ENCODE results near the gene PPOX.

Gene PPOX

GRCh38 chr1:161198897-161199431 is 32.7 kb downstream of the PPOX start, which contains the start of gene ADAMTS4:
TSS of gene ADAMTS4 (minus strand) at chr1:161199054. CDS start at chr1:161198627, 427 bp downstream.
- DNase-seq = peak; percentile 97

GRCh38 chr1:161199506-161200139 is 33.4 kb downstream of the PPOX start:
- peak; percentile 28 for DNase-seq

- DNase-seq = no peak
These were observed 34.3 kb downstream of the PPOX start for GRCh38 chr1:161200421-161200991.

GRCh38 chr1:161200992-161201835 is 35.0 kb downstream of the PPOX start:
- DNase-seq = peak; percentile 28

- DNase-seq = peak; percentile 99
These were observed 35.8 kb downstream of the PPOX start, which contains the start of gene NDUFS2 for GRCh38 chr1:161201836-161202712. TSS of gene NDUFS2 (plus strand) at chr1:161202367. CDS start at chr1:161202386, 19 bp downstream.

GRCh38 chr1:161206411-161207140 is 40.4 kb downstream of the PPOX start:
- no peak for DNase-seq

- no peak for DNase-seq
These were observed 40.9 kb downstream of the PPOX start for GRCh38 chr1:161207173-161207572.

GRCh38 chr1:161209790-161210409 is 43.7 kb downstream of the PPOX start:
- DNase-seq = peak; percentile 64

- no peak for DNase-seq
These were observed 48.1 kb downstream of the PPOX start for GRCh38 chr1:161214369-161214768.

- DNase-seq = no peak
These were observed 48.9 kb downstream of the PPOX start, which contains the start of gene FCER1G for GRCh38 chr1:161215076-161215475. TSS of gene FCER1G (plus strand) at chr1:161215295. CDS start at chr1:161215322, 27 bp downstream.

- peak; percentile 50 for DNase-seq
These were observed 50.9 kb downstream of the PPOX start for GRCh38 chr1:161216945-161217712.

GRCh38 chr1:161217831-161218230 is 51.6 kb downstream of the PPOX start:
- DNase-seq = no peak

- DNase-seq = no peak
These were observed 52.3 kb downstream of the PPOX start for GRCh38 chr1:161218301-161219077.

GRCh38 chr1:161219078-161219892 is 53.1 kb downstream of the PPOX start:
- no peak for DNase-seq

- no peak for DNase-seq
These were observed 53.8 kb downstream of the PPOX start for GRCh38 chr1:161220002-161220401.

All from fibroblast of skin of right quadriceps (primary cell).